GM23338 (cell line): ENCODE measurements around the gene LMO1. TPM values are rescaled to one million over a fixed set of nuclear protein-coding genes. Genes with fewer than 3 reads are reported as not detected.

Experiments
- ATAC-seq: fragments of 200-7000 bp; cut with Tn5 transposase; 3 replicates; pipeline ENCODE4 v1.9.1; 2020
- DNase-seq: peaks from one replicate; pipeline ENCODE4 v3.0.0-alpha.2; 2015; ENCODE audit warnings: low spot score
- H2AFZ ChIP-seq: fragments of 200-600 bp; sonication (generic); 2 replicates; pipeline ENCODE4 v1.8.0; 2016; ENCODE audit warnings: antibody characterized with exemption, mild to moderate bottlenecking, moderate library complexity
- H3F3A ChIP-seq: fragments of 200-600 bp; sonication (generic); replicated peaks from 2 replicates; pipeline ENCODE4 v1.8.0; 2017; ENCODE audit warnings: antibody characterized with exemption, mixed run types, low read depth
- H3K27ac ChIP-seq: fragments of 200-600 bp; sonication (generic); 2 replicates; pipeline ENCODE4 v1.6.1; 2016; ENCODE audit warnings: low read depth
- H3K27me3 ChIP-seq: fragments of 200-600 bp; sonication (generic); 2 replicates; pipeline ENCODE4 v1.8.0; 2016; ENCODE audit warnings: mild to moderate bottlenecking, mixed run types, moderate library complexity; ENCODE audit not compliant: insufficient read depth
- H3K36me3 ChIP-seq: fragments of 200-600 bp; sonication (generic); 2 replicates; pipeline ENCODE4 v1.8.0; 2016; ENCODE audit warnings: mild to moderate bottlenecking; ENCODE audit not compliant: insufficient read depth
- H3K4me1 ChIP-seq: fragments of 200-600 bp; sonication (generic); 2 replicates; pipeline ENCODE4 v1.8.0; 2016; ENCODE audit warnings: mild to moderate bottlenecking, moderate library complexity; ENCODE audit not compliant: insufficient read depth
- H3K4me2 ChIP-seq: fragments of 200-600 bp; sonication (generic); 2 replicates; pipeline ENCODE4 v1.7.1; 2017; ENCODE audit warnings: mixed run types
- H3K4me3 ChIP-seq: fragments of 200-600 bp; sonication (generic); 2 replicates; pipeline ENCODE4 v1.6.1; 2016; ENCODE audit warnings: mixed run types
- H3K79me2 ChIP-seq: fragments of 200-600 bp; sonication (generic); replicated peaks from 2 replicates; pipeline ENCODE4 v1.8.0; 2017; ENCODE audit warnings: mild to moderate bottlenecking; ENCODE audit not compliant: insufficient read depth
- H3K9me2 ChIP-seq: fragments of 200-600 bp; sonication (generic); 2 replicates; pipeline ENCODE4 v1.8.0; 2017; ENCODE audit not compliant: insufficient read depth
- H4K20me1 ChIP-seq: fragments of 200-600 bp; sonication (generic); replicated peaks from 2 replicates; pipeline ENCODE4 v1.8.0; 2017; ENCODE audit warnings: mild to moderate bottlenecking; ENCODE audit not compliant: insufficient read depth
- H3K27ac Mint-ChIP-seq: 2 replicates; pipeline ENCODE4 v1.8.0; 2020; ENCODE audit warnings: inconsistent platforms, mild to moderate bottlenecking, moderate library complexity, mixed read lengths
- H3K27me3 Mint-ChIP-seq: 3 replicates; pipeline ENCODE4 v1.8.0; 2022; ENCODE audit warnings: low read depth, mild to moderate bottlenecking, moderate library complexity, mixed read lengths, inconsistent platforms; ENCODE audit not compliant: insufficient read depth, poor library complexity
- H3K36me3 Mint-ChIP-seq: 3 replicates; pipeline ENCODE4 v1.8.0; 2021; ENCODE audit warnings: low read depth, mild to moderate bottlenecking, inconsistent platforms, moderate library complexity, mixed read lengths
- H3K4me1 Mint-ChIP-seq: 3 replicates; pipeline ENCODE4 v1.8.0; 2020; ENCODE audit warnings: mild to moderate bottlenecking, inconsistent platforms, mixed read lengths
- H3K4me3 Mint-ChIP-seq: 3 replicates; pipeline ENCODE4 v1.8.0; 2021; ENCODE audit warnings: moderate library complexity, mild to moderate bottlenecking, inconsistent platforms, mixed read lengths
- H3K9me3 Mint-ChIP-seq: 3 replicates; pipeline ENCODE4 v1.8.0; 2020; ENCODE audit warnings: moderate library complexity, mild to moderate bottlenecking, inconsistent platforms, mixed read lengths
- CREB1 ChIP-seq: fragments of 250-450 bp; sonication (Bioruptor Pico); IDR thresholded peaks from 2 replicates; pipeline ENCODE4 v1.5.0; 2020; ENCODE audit warnings: low read depth, mild to moderate bottlenecking, moderate library complexity
- CTCF ChIP-seq, 2 experiments: fragments of 200-600 bp in 1 of 2; sonication (generic) in 1 of 2; conservative IDR thresholded peaks; 2 replicates each; pipeline versions ENCODE4 v1.5.1 to v1.6.1; 2016 to 2017; ENCODE audit warnings: antibody characterized with exemption in 2 of 2, low read depth in 2 of 2, mild to moderate bottlenecking in 2 of 2, moderate library complexity in 1 of 2
- EZH2 ChIP-seq: fragments of 200-600 bp; sonication (generic); IDR thresholded peaks from one replicate; pipeline ENCODE4 v1.8.0; 2017; ENCODE audit warnings: antibody characterized with exemption, mild to moderate bottlenecking, low read depth; ENCODE audit not compliant: unreplicated experiment
- EZH2phosphoT487 ChIP-seq: fragments of 200-600 bp; sonication (generic); IDR thresholded peaks from one replicate; pipeline ENCODE4 v1.8.1; 2018; ENCODE audit warnings: antibody characterized with exemption; ENCODE audit not compliant: unreplicated experiment
- JUNB ChIP-seq: IDR thresholded peaks from one replicate; pipeline ENCODE4 v1.6.1; 2016; ENCODE audit warnings: antibody characterized with exemption; ENCODE audit not compliant: unreplicated experiment
- NANOG ChIP-seq: IDR thresholded peaks from 2 replicates; pipeline ENCODE4 v1.6.1; 2016; ENCODE audit warnings: antibody characterized with exemption, borderline replicate concordance
- POLR2AphosphoS5 ChIP-seq: IDR thresholded peaks from 2 replicates; pipeline ENCODE4 v1.6.1; 2016; ENCODE audit warnings: antibody characterized with exemption, low read depth
- REST ChIP-seq: IDR thresholded peaks from one replicate; pipeline ENCODE4 v1.6.1; 2018; ENCODE audit warnings: antibody characterized with exemption; ENCODE audit not compliant: unreplicated experiment
- STAT1 ChIP-seq: IDR thresholded peaks from one replicate; pipeline ENCODE4 v1.6.1; 2016; ENCODE audit warnings: antibody characterized with exemption; ENCODE audit not compliant: unreplicated experiment
- ZNF114 ChIP-seq: fragments of 250-450 bp; sonication (Bioruptor Pico); IDR thresholded peaks from 2 replicates; pipeline ENCODE4 v1.5.0; 2020; ENCODE audit warnings: mild to moderate bottlenecking, moderate library complexity
- ZNF331 ChIP-seq: fragments of 250-450 bp; sonication (Bioruptor Pico); IDR thresholded peaks from 2 replicates; pipeline ENCODE4 v1.5.0; 2020; ENCODE audit warnings: low read depth, mild to moderate bottlenecking, moderate library complexity
- ZNF462 ChIP-seq: fragments of 250-450 bp; sonication (Bioruptor Pico); IDR thresholded peaks from 2 replicates; pipeline ENCODE4 v1.5.0; 2020; ENCODE audit warnings: mild to moderate bottlenecking, moderate library complexity
- polyA plus RNA-seq: library from polyadenylated mRNA; unstranded; fragments of >200 nt; fragmentation: Nextera tagmentation; extraction: Ambion mirVana; gene quantifications from 2 replicates; pipeline ENCODE4 v1.2.1, GENCODE V29; 2016
- total RNA-seq: library from RNA; depleted of rRNA; stranded (reverse); fragments of >200 nt; shearing (Covaris generic); gene quantifications from 2 replicates; pipeline ENCODE4 v1.2.3, GENCODE V29; 2014
- TF ChIP-seq, protein P1 (sequence below): IDR thresholded peaks from 2 replicates; pipeline ENCODE4 v1.6.1; 2016; ENCODE audit warnings: antibody characterized with exemption

Gene LMO1
- total and polyA plus RNA-seq, 2 experiments from 2014 or later, result 0.40 TPM; not detected in 1

GRCh38 chr11:8192896-8193209 lies 70.8 kb downstream of the LMO1 start:
- Mint-ChIP-seq H3K4me1 (no peaks in the 10 kb centered on the region), H3K4me3 (no peak overlapping the region), H3K27ac (no peak overlapping the region), H3K27me3 (peaks cover 5% of the 10 kb centered on the region), H3K9me3 (no peaks in the 10 kb centered on the region; the same call in 2 of the 3 replicates), H3K36me3 (no peaks in the 10 kb centered on the region)
- H3K27ac ChIP-seq, result no peak overlapping the region
- H3K27me3 ChIP-seq, result no peaks in the 10 kb centered on the region
- H4K20me1 ChIP-seq, result no peaks in the 10 kb centered on the region
- no peak overlapping the region for H3K4me2 ChIP-seq
- DNase-seq, result no peak
- H3K36me3 ChIP-seq, result no peaks in the 10 kb centered on the region
- no peak overlapping the region for H3K4me3 ChIP-seq
- no peaks in the 10 kb centered on the region for H3K9me2 ChIP-seq
- no peaks in the 10 kb centered on the region for H3K4me1 ChIP-seq
- peak; percentile 92 for ATAC-seq
- no peaks in the 10 kb centered on the region for H3F3A ChIP-seq
- H3K79me2 ChIP-seq, result no peaks in the 10 kb centered on the region
- TF ChIP-seq, protein P1, sequence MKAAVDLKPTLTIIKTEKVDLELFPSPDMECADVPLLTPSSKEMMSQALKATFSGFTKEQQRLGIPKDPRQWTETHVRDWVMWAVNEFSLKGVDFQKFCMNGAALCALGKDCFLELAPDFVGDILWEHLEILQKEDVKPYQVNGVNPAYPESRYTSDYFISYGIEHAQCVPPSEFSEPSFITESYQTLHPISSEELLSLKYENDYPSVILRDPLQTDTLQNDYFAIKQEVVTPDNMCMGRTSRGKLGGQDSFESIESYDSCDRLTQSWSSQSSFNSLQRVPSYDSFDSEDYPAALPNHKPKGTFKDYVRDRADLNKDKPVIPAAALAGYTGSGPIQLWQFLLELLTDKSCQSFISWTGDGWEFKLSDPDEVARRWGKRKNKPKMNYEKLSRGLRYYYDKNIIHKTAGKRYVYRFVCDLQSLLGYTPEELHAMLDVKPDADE, result no peak
- TF ChIP-seq STAT1 (no peak), REST (no peak), ZNF331 (CRISPR knock-in tag) (no peak), CREB1 (CRISPR knock-in tag) (no peak), POLR2AphosphoS5 (no peak), JUNB (no peak), ZNF462 (CRISPR knock-in tag) (no peak), CTCF (conservative IDR thresholded peaks at IDR 0.05; ENCODE audit: low read depth in 2 of 2) (no peak), ZNF114 (no peak), EZH2phosphoT487 (no peak), NANOG (no peak), EZH2 (no peak)
- peak overlapping the region; percentile 89 for H2AFZ ChIP-seq
